ENCODE results near the gene C1S. TPM values are rescaled to one million over a fixed set of nuclear protein-coding genes. Genes with fewer than 3 reads are reported as not detected.

C1S gene
- total and polyA plus RNA-seq, 8 donors, result 61.6 to 404 (median 174) TPM

DNA sequence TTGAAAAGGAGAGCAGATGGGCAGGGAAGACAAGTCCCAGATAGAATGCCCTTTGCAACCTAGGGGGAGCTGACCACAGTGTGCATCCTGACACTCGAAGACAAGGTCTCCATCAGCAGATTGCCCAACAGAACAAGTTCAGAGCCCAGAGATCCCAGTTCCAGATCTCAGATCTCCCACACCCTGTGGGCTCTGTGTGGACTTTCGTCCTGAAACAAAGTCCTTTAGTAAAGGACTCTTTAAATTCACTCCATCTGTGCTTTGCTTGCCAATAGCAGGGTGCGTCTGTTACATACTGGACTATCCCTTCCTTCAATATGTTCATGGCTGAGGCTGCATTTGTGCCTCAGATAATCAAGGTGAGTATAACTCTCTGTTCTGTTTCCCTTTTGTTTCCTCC, 57.2 kb downstream of the C1S start:
- DNase-seq, result no peak
- no peak overlapping the region for H3K27ac ChIP-seq
- intact Hi-C loops (cut with DNase I; ENCODE audit: low total_unique reads), result loop anchor here (10.0 kb wide), 1 partner anchor 173 kb away; the partner anchor contains the start of genes C12orf57 and RNU7-1
- 83 to 100% (median 88%) methylated on average over 2 to 3 of the region's 3 CpGs for WGBS, 5 donors
- H3K9me3 ChIP-seq, result no peaks in the 10 kb centered on the region
- H3K27me3 ChIP-seq, result no peaks in the 10 kb centered on the region
- H3K36me3 ChIP-seq, result peaks cover 3 to 48% (median 37%) of the 10 kb centered on the region in 4 donors
- H3K4me1 ChIP-seq, result peaks cover 0 to 17% (median 7%) of the 10 kb centered on the region in 4 donors
- TF ChIP-seq POLR2AphosphoS5 (IDR thresholded peaks at IDR 0.05) (no peak), EP300 (IDR thresholded peaks at IDR 0.05) (no peak), POLR2A (IDR thresholded peaks at IDR 0.05) (no peak)
- TF ChIP-seq, protein P1, sequence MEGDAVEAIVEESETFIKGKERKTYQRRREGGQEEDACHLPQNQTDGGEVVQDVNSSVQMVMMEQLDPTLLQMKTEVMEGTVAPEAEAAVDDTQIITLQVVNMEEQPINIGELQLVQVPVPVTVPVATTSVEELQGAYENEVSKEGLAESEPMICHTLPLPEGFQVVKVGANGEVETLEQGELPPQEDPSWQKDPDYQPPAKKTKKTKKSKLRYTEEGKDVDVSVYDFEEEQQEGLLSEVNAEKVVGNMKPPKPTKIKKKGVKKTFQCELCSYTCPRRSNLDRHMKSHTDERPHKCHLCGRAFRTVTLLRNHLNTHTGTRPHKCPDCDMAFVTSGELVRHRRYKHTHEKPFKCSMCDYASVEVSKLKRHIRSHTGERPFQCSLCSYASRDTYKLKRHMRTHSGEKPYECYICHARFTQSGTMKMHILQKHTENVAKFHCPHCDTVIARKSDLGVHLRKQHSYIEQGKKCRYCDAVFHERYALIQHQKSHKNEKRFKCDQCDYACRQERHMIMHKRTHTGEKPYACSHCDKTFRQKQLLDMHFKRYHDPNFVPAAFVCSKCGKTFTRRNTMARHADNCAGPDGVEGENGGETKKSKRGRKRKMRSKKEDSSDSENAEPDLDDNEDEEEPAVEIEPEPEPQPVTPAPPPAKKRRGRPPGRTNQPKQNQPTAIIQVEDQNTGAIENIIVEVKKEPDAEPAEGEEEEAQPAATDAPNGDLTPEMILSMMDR (IDR thresholded peaks at IDR 0.05), result no peak
- no peak overlapping the region for H3K4me3 ChIP-seq

DNA sequence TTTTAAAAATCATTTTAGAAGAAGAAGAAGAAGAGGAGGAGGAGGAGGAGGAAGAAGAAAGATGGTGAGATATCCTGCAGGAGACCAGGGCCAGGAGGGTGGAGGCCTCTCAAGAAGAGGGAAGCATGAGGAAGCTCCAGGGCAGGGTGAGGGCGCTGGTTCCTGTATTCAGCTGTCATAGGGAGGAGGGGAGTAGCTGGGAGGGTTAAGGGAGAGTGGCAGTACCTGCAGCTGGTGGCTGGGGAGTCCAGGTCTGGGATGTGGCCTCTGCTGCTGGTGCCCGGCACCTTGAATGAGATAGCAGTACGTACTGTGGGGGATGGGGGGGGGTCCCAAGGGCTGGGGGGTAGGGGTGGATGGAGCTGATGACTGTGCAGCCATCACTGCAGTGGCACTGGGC, 58.4 kb downstream of the C1S start:
- no peak overlapping the region for H3K4me3 ChIP-seq
- H3K4me1 ChIP-seq, result peaks cover 0 to 13% (median 4%) of the 10 kb centered on the region in 4 donors
- H3K27ac ChIP-seq, result no peak overlapping the region
- WGBS, 5 donors, result 86 to 93% (median 89%) methylated on average over 3 of the region's 3 CpGs
- peaks cover 3 to 47% (median 37%) of the 10 kb centered on the region in 4 donors for H3K36me3 ChIP-seq
- intact Hi-C loops (cut with DNase I; ENCODE audit: low total_unique reads), result loop anchor here (10.0 kb wide), 1 partner anchor 174 kb away; the partner anchor contains the start of genes C12orf57 and RNU7-1
- no peaks in the 10 kb centered on the region for H3K27me3 ChIP-seq
- no peak for DNase-seq
- TF ChIP-seq EP300 (IDR thresholded peaks at IDR 0.05) (no peak), POLR2AphosphoS5 (IDR thresholded peaks at IDR 0.05) (no peak), POLR2A (IDR thresholded peaks at IDR 0.05) (no peak)
- TF ChIP-seq, protein P1 (IDR thresholded peaks at IDR 0.05), result no peak
- no peaks in the 10 kb centered on the region for H3K9me3 ChIP-seq

- H3K27ac ChIP-seq, result no peak overlapping the region
- H3K36me3 ChIP-seq, result peaks cover under 1 to 35% (median 33%) of the 10 kb centered on the region in 4 donors
- TF ChIP-seq, protein P1 (IDR thresholded peaks at IDR 0.05), result no peak
- TF ChIP-seq POLR2AphosphoS5 (IDR thresholded peaks at IDR 0.05) (no peak), EP300 (IDR thresholded peaks at IDR 0.05) (no peak), POLR2A (IDR thresholded peaks at IDR 0.05) (no peak)
- WGBS, 5 donors, result 84 to 94% (median 86%) methylated on average over 5 of the region's 5 CpGs
- H3K4me3 ChIP-seq, result no peak overlapping the region
- no peaks in the 10 kb centered on the region for H3K27me3 ChIP-seq
- peaks cover 0 to 13% (median 4%) of the 10 kb centered on the region in 4 donors for H3K4me1 ChIP-seq
- no peaks in the 10 kb centered on the region for H3K9me3 ChIP-seq
- DNase-seq, result no peak
- intact Hi-C loops (cut with DNase I; ENCODE audit: low total_unique reads), result no loop called here
These were observed 59.6 kb downstream of the C1S start for GRCh38 chr12:7120166-7120565.

Small RNA genes lying within 50 kb of the gene (small RNA-seq; reads per million reads assigned to genes)
- gene AC006512.1 (0 reads per million in 4 donors), gene RNU6-485P (0 reads per million in 4 donors)

Other genes starting within 250 kb of the C1S start
- 1 to 10 TPM; 1.3 to 7.5 (median 1.8) TPM for gene GPR162, start 238.9 kb upstream of the C1S start, total RNA-seq
- 1 to 10 TPM; 2.6 to 9.3 (median 6.4) TPM for gene GPR162, start 238.9 kb upstream of the C1S start, polyA plus RNA-seq
- 10 to 100 TPM; 15.2 to 41.1 (median 18.0) TPM for gene P3H3, start 232.3 kb upstream of the C1S start, total RNA-seq
- 10 to 100 TPM in 1 of 3 donors, 1 to 10 TPM in 2; 7.0 to 15.1 (median 9.1) TPM for gene P3H3, start 232.3 kb upstream of the C1S start, polyA plus RNA-seq
- 10 to 100 TPM in 1 of 5 donors, 1 to 10 TPM in 2, under 1 TPM in 1, not detected in 1; 0.89 to 11.1 (median 4.5) TPM for gene GNB3, start 219.8 kb upstream of the C1S start, total RNA-seq
- gene GNB3, start 219.8 kb upstream of the C1S start, polyA plus RNA-seq, result 1 to 10 TPM in 2 of 3 donors, under 1 TPM in 1; 0.87 to 2.8 (median 2.7) TPM
- gene CDCA3, start 209.4 kb upstream of the C1S start, total RNA-seq, result 10 to 100 TPM in 3 of 5 donors, 1 to 10 TPM in 2; 3.3 to 56.0 (median 19.6) TPM
- gene CDCA3, start 209.4 kb upstream of the C1S start, polyA plus RNA-seq, result 10 to 100 TPM in 1 of 3 donors, 1 to 10 TPM in 2; 2.1 to 12.2 (median 9.8) TPM
- 10 to 100 TPM; 26.3 to 69.4 (median 48.7) TPM for gene USP5, start 208.6 kb upstream of the C1S start, total RNA-seq
- 10 to 100 TPM; 20.9 to 29.0 (median 25.0) TPM for gene USP5, start 208.6 kb upstream of the C1S start, polyA plus RNA-seq
- gene TPI1, start 193.2 kb upstream of the C1S start, total RNA-seq, result 100 to 1,000 TPM; 131 to 359 (median 268) TPM
- gene TPI1, start 193.2 kb upstream of the C1S start, polyA plus RNA-seq, result 100 to 1,000 TPM; 403 to 526 (median 504) TPM
- gene SPSB2, start 187.4 kb upstream of the C1S start, total RNA-seq, result 10 to 100 TPM in 1 of 5 donors, 1 to 10 TPM in 3, not detected in 1; 5.1 to 24.0 (median 6.0) TPM
- gene SPSB2, start 187.4 kb upstream of the C1S start, polyA plus RNA-seq, result 10 to 100 TPM in 2 of 3 donors, 1 to 10 TPM in 1; 9.9 to 13.4 (median 11.2) TPM
- gene LRRC23, start 155.9 kb upstream of the C1S start, total RNA-seq, result 10 to 100 TPM in 1 of 5 donors, 1 to 10 TPM in 3, not detected in 1; 5.3 to 20.4 (median 9.0) TPM
- gene LRRC23, start 155.9 kb upstream of the C1S start, polyA plus RNA-seq, result 10 to 100 TPM in 1 of 3 donors, 1 to 10 TPM in 2; 8.0 to 11.0 (median 9.0) TPM
- gene ENO2, start 146.1 kb upstream of the C1S start, total RNA-seq, result 10 to 100 TPM in 2 of 5 donors, 1 to 10 TPM in 3; 2.3 to 62.9 (median 8.6) TPM
- 10 to 100 TPM in 2 of 3 donors, 1 to 10 TPM in 1; 9.3 to 19.7 (median 10.1) TPM for gene ENO2, start 146.1 kb upstream of the C1S start, polyA plus RNA-seq
- gene ATN1, start 132.8 kb upstream of the C1S start, total RNA-seq, result 100 to 1,000 TPM in 3 of 5 donors, 10 to 100 TPM in 2; 23.3 to 694 (median 291) TPM
- gene ATN1, start 132.8 kb upstream of the C1S start, polyA plus RNA-seq, result 10 to 100 TPM; 44.4 to 57.4 (median 48.8) TPM
- not detected for gene RNU7-1, start 116.9 kb upstream of the C1S start, total RNA-seq
- not detected for gene RNU7-1, start 116.9 kb upstream of the C1S start, polyA plus RNA-seq
- gene C12orf57, start 116.7 kb upstream of the C1S start, total RNA-seq, result 100 to 1,000 TPM; 155 to 453 (median 306) TPM
- 100 to 1,000 TPM; 418 to 621 (median 443) TPM for gene C12orf57, start 116.7 kb upstream of the C1S start, polyA plus RNA-seq
- gene PTPN6, start 109.4 kb upstream of the C1S start, total RNA-seq, result 10 to 100 TPM; 11.2 to 36.6 (median 28.0) TPM
- gene PTPN6, start 109.4 kb upstream of the C1S start, polyA plus RNA-seq, result 10 to 100 TPM; 40.6 to 51.2 (median 41.2) TPM
- gene PHB2, start 90.1 kb upstream of the C1S start, total RNA-seq, result 100 to 1,000 TPM in 4 of 5 donors, 10 to 100 TPM in 1; 49.2 to 441 (median 150) TPM
- gene PHB2, start 90.1 kb upstream of the C1S start, polyA plus RNA-seq, result 100 to 1,000 TPM; 150 to 179 (median 154) TPM
- 10 to 100 TPM in 3 of 5 donors, 1 to 10 TPM in 2; 1.2 to 86.6 (median 25.2) TPM for gene EMG1, start 89.8 kb upstream of the C1S start, total RNA-seq
- gene EMG1, start 89.8 kb upstream of the C1S start, polyA plus RNA-seq, result 10 to 100 TPM; 19.3 to 22.7 (median 21.7) TPM
- 100 to 1,000 TPM in 1 of 5 donors, 10 to 100 TPM in 4; 40.3 to 116 (median 57.4) TPM for gene LPCAT3, start 42.2 kb upstream of the C1S start, total RNA-seq
- 10 to 100 TPM; 15.0 to 35.6 (median 31.9) TPM for gene LPCAT3, start 42.2 kb upstream of the C1S start, polyA plus RNA-seq
- gene C1R, start 31.7 kb downstream of the C1S start, total RNA-seq, result 100 to 1,000 TPM; 111 to 312 (median 139) TPM
- gene C1R, start 31.7 kb downstream of the C1S start, polyA plus RNA-seq, result 100 to 1,000 TPM in 1 of 3 donors, 10 to 100 TPM in 2; 68.9 to 216 (median 84.2) TPM
- gene C1RL, start 48.5 kb downstream of the C1S start, total RNA-seq, result 100 to 1,000 TPM in 2 of 5 donors, 10 to 100 TPM in 3; 40.2 to 121 (median 73.3) TPM
- 10 to 100 TPM; 18.6 to 43.9 (median 25.1) TPM for gene C1RL, start 48.5 kb downstream of the C1S start, polyA plus RNA-seq
- gene RBP5, start 68.2 kb downstream of the C1S start, total RNA-seq, result not detected
- gene RBP5, start 68.2 kb downstream of the C1S start, polyA plus RNA-seq, result 1 to 10 TPM; 3.3 to 5.3 (median 5.0) TPM
- gene CLSTN3, start 69.7 kb downstream of the C1S start, total RNA-seq, result 100 to 1,000 TPM in 2 of 5 donors, 10 to 100 TPM in 2, 1 to 10 TPM in 1; 8.5 to 149 (median 83.2) TPM
- 1 to 10 TPM; 2.4 to 7.8 (median 4.0) TPM for gene CLSTN3, start 69.7 kb downstream of the C1S start, polyA plus RNA-seq
- 10 to 100 TPM; 21.7 to 49.0 (median 24.1) TPM for gene PEX5, start 129.0 kb downstream of the C1S start, total RNA-seq
- 10 to 100 TPM; 15.7 to 23.4 (median 22.6) TPM for gene PEX5, start 129.0 kb downstream of the C1S start, polyA plus RNA-seq
- not detected for gene ACSM4, start 243.4 kb downstream of the C1S start, total RNA-seq
- gene ACSM4, start 243.4 kb downstream of the C1S start, polyA plus RNA-seq, result not detected

Measured in stomach (tissue), 9 donors.